Adrenal gland (tissue), 5 donors: ENCODE results near the gene WDR38.

Source experiments
- CTCF ChIP-seq, 6 experiments: fragments of 450-650 bp in 4 of 6; fragments of 200-600 bp in 2 of 6; sonication (generic) in 1 of 6; IDR thresholded peaks; 1 replicate in 5 of 6; 2 replicates in 1 of 6; pipeline versions ENCODE4 v1.5.1 to v1.8.0; 2016 to 2021; ENCODE audit warnings: antibody characterized with exemption in 6 of 6, mild to moderate bottlenecking in 2 of 6, moderate library complexity in 1 of 6
- POLR2A ChIP-seq, 2 donors: fragments of 450-650 bp; IDR thresholded peaks; one replicate each; pipeline ENCODE4 v1.6.1; 2017; ENCODE audit warnings: antibody characterized with exemption in 2 of 2, mild to moderate bottlenecking in 2 of 2, moderate library complexity in 1 of 2
- donor health status: DM: no; HTN: no; CAD: no.

GRCh38 chr9:124868511-124869465 is 15.5 kb downstream of the WDR38 start:
- TF ChIP-seq POLR2A (IDR thresholded peaks at IDR 0.05): peak; percentile 81 to 91
- no peak for TF ChIP-seq CTCF (IDR thresholded peaks at IDR 0.05)
